HCT116 (cell line): ENCODE measurements around the gene PTPRC.

Experiments used
- ATF3 ChIP-seq: IDR thresholded peaks from 2 replicates; pipeline ENCODE4 v1.6.1; 2012
- CEBPB ChIP-seq: IDR thresholded peaks from 2 replicates; pipeline ENCODE4 v1.6.1; 2012; ENCODE audit warnings: low read depth
- CTCF ChIP-seq, 3 experiments: fragments of 200-600 bp in 1 of 3; sonication (generic) in 1 of 3; IDR thresholded peaks in 2 of 3; conservative IDR thresholded peaks in 1 of 3; 2 replicates each; pipeline ENCODE4 v1.5.1; 2012 to 2017; ENCODE audit warnings: low read depth in 2 of 3, low read length in 2 of 3, antibody characterized with exemption in 1 of 3, borderline replicate concordance in 1 of 3, control low read depth in 1 of 3, mild to moderate bottlenecking in 1 of 3, mixed read lengths in 1 of 3, mixed run types in 1 of 3, moderate library complexity in 1 of 3; ENCODE audit not compliant: insufficient read depth in 1 of 3
- EZH2 ChIP-seq: fragments of 200-600 bp; sonication (generic); IDR thresholded peaks from 2 replicates; pipeline ENCODE4 v1.6.1; 2017; ENCODE audit warnings: antibody characterized with exemption, mixed run types
- EZH2phosphoT487 ChIP-seq: fragments of 200-600 bp; IDR thresholded peaks from 2 replicates; pipeline ENCODE4 v1.6.1; 2018; ENCODE audit warnings: antibody characterized with exemption, borderline replicate concordance
- MAX ChIP-seq: IDR thresholded peaks from 2 replicates; pipeline ENCODE4 v1.6.1; 2012
- POLR2A ChIP-seq: IDR thresholded peaks from 2 replicates; pipeline ENCODE4 v1.7.0; 2011; ENCODE audit warnings: borderline replicate concordance; ENCODE audit not compliant: insufficient read depth, insufficient read length; ENCODE audit errors: extremely low read depth
- RAD21 ChIP-seq: IDR thresholded peaks from 2 replicates; pipeline ENCODE4 v1.6.1; 2012; ENCODE audit warnings: low read depth, mild to moderate bottlenecking
- YY1 ChIP-seq: IDR thresholded peaks from 2 replicates; pipeline ENCODE4 v1.6.1; 2011; ENCODE audit warnings: low read length, low read depth, moderate library complexity, mild to moderate bottlenecking; ENCODE audit not compliant: insufficient replicate concordance; ENCODE audit errors: extremely low read depth

GRCh38 chr1:198648592-198648991, 9.8 kb downstream of the PTPRC start:
- no peak for TF ChIP-seq CTCF (IDR thresholded peaks at IDR 0.05 in 2 of 3, conservative IDR thresholded peaks at IDR 0.05 in 1 of 3; ENCODE audit: borderline replicate concordance in 1 of 3, insufficient read depth in 1 of 3, low read depth in 2 of 3, low read length in 2 of 3)
- TF ChIP-seq POLR2A, result no peak
- no peak for TF ChIP-seq ATF3
- TF ChIP-seq YY1, result no peak
- no peak for TF ChIP-seq RAD21
- TF ChIP-seq EZH2, result no peak
- no peak for TF ChIP-seq CEBPB
- no peak for TF ChIP-seq MAX
- TF ChIP-seq EZH2phosphoT487, result no peak
